Neural progenitor cell (in vitro differentiated cells): Measurements from ENCODE around the gene WDR27. TPM values are rescaled to one million over a fixed set of nuclear protein-coding genes. Genes with fewer than 3 reads are reported as not detected.

Source experiments
- DNase-seq: peaks from one replicate; pipeline ENCODE4 v3.0.0-alpha.2; 2016; ENCODE audit warnings: low spot score
- H2AFZ ChIP-seq: fragments of 200-600 bp; sonication (generic); replicated peaks from 2 replicates; pipeline ENCODE4 v1.6.1; 2016; ENCODE audit warnings: antibody characterized with exemption
- H3F3A ChIP-seq: fragments of 200-600 bp; sonication (generic); 2 replicates; pipeline ENCODE4 v1.6.1; 2016; ENCODE audit warnings: antibody characterized with exemption, low read depth
- H3K27ac ChIP-seq: fragments of 200-600 bp; sonication (generic); 2 replicates; pipeline ENCODE4 v1.5.1; 2016; ENCODE audit warnings: mild to moderate bottlenecking
- H3K27me3 ChIP-seq: fragments of 200-600 bp; sonication (generic); 2 replicates; pipeline ENCODE4 v1.6.1; 2016; ENCODE audit warnings: mild to moderate bottlenecking, moderate library complexity
- H3K36me3 ChIP-seq: fragments of 200-600 bp; sonication (generic); 2 replicates; pipeline ENCODE4 v1.5.1; 2016
- H3K4me1 ChIP-seq: fragments of 200-600 bp; sonication (generic); 2 replicates; pipeline ENCODE4 v1.6.1; 2016; ENCODE audit warnings: mixed run types
- H3K4me2 ChIP-seq: fragments of 200-600 bp; sonication (generic); 2 replicates; pipeline ENCODE4 v1.6.1; 2016
- H3K4me3 ChIP-seq: fragments of 200-600 bp; sonication (generic); 2 replicates; pipeline ENCODE4 v1.5.1; 2016
- H3K79me2 ChIP-seq: fragments of 200-600 bp; sonication (generic); 2 replicates; pipeline ENCODE4 v1.6.1; 2016; ENCODE audit warnings: low read depth
- H3K9ac ChIP-seq: fragments of 200-600 bp; sonication (generic); 2 replicates; pipeline ENCODE4 v1.6.1; 2016
- H3K9me3 ChIP-seq: fragments of 200-600 bp; sonication (generic); 2 replicates; pipeline ENCODE4 v1.5.1; 2016; ENCODE audit warnings: low read depth
- H4K20me1 ChIP-seq: fragments of 200-600 bp; sonication (generic); 2 replicates; pipeline ENCODE4 v1.6.1; 2016; ENCODE audit warnings: low read depth
- H3K27ac Mint-ChIP-seq: 3 replicates; pipeline ENCODE4 v1.8.0; 2021; ENCODE audit warnings: mixed read lengths
- H3K27me3 Mint-ChIP-seq: 2 replicates; pipeline ENCODE4 v1.8.0; 2022; ENCODE audit warnings: low read depth, mild to moderate bottlenecking, inconsistent platforms, moderate library complexity, mixed read lengths; ENCODE audit not compliant: insufficient read depth
- H3K36me3 Mint-ChIP-seq: 3 replicates; pipeline ENCODE4 v1.8.0; 2021; ENCODE audit warnings: mixed read lengths
- H3K4me1 Mint-ChIP-seq: 3 replicates; pipeline ENCODE4 v1.8.0; 2021; ENCODE audit warnings: mixed read lengths
- H3K4me3 Mint-ChIP-seq: 3 replicates; pipeline ENCODE4 v1.8.0; 2021; ENCODE audit warnings: mild to moderate bottlenecking, moderate library complexity, mixed read lengths
- H3K9me3 Mint-ChIP-seq: 3 replicates; pipeline ENCODE4 v1.8.0; 2020; ENCODE audit warnings: mixed read lengths
- CTCF ChIP-seq: fragments of 200-600 bp; sonication (generic); IDR thresholded peaks from 2 replicates; pipeline ENCODE4 v1.5.1; 2017; ENCODE audit warnings: antibody characterized with exemption, mild to moderate bottlenecking
- EZH2 ChIP-seq: fragments of 200-600 bp; sonication (generic); IDR thresholded peaks from 2 replicates; pipeline ENCODE4 v1.6.1; 2017; ENCODE audit warnings: antibody characterized with exemption, mild to moderate bottlenecking, moderate library complexity
- EZH2phosphoT487 ChIP-seq: fragments of 200-600 bp; sonication (generic); IDR thresholded peaks from 2 replicates; pipeline ENCODE4 v1.6.1; 2017; ENCODE audit warnings: antibody characterized with exemption
- total RNA-seq: library from RNA; depleted of rRNA; stranded (reverse); fragments of >200 nt; gene quantifications from 2 replicates; pipeline ENCODE4 v1.2.3, GENCODE V29; 2015; ENCODE audit warnings: low replicate concordance

The WDR27 gene
- total RNA-seq, 1 donor from 2014 or later = 69.0 TPM

- H3K4me1 Mint-ChIP-seq = peaks cover 19% of the 10 kb centered on the region
- DNase-seq = no peak
- H3K9me3 ChIP-seq = no peaks in the 10 kb centered on the region
- H3K27me3 ChIP-seq = no peaks in the 10 kb centered on the region
- no peaks in the 10 kb centered on the region for H3K36me3 ChIP-seq
- TF ChIP-seq EZH2phosphoT487 = no peak
- TF ChIP-seq EZH2 = no peak
- TF ChIP-seq CTCF = no peak
- no peak overlapping the region for H2AFZ ChIP-seq
- no peak overlapping the region for H3K4me2 ChIP-seq
- no peak overlapping the region for H3K4me3 Mint-ChIP-seq
- H3K36me3 Mint-ChIP-seq = peaks cover 28% of the 10 kb centered on the region
- H3K27ac Mint-ChIP-seq = no peak overlapping the region
- no peak overlapping the region for H3K9ac ChIP-seq
- no peaks in the 10 kb centered on the region for H3K4me1 ChIP-seq
- H3K79me2 ChIP-seq = no peaks in the 10 kb centered on the region
- H3K4me3 ChIP-seq = no peak overlapping the region
- H4K20me1 ChIP-seq = no peaks in the 10 kb centered on the region
- H3K27me3 Mint-ChIP-seq = peaks cover 5% of the 10 kb centered on the region
- no peaks in the 10 kb centered on the region for H3K9me3 Mint-ChIP-seq
- H3F3A ChIP-seq = no peaks in the 10 kb centered on the region
- H3K27ac ChIP-seq = no peak overlapping the region
These were observed 48.1 kb downstream of the WDR27 start for GRCh38 chr6:169653691-169654090.

- Mint-ChIP-seq H3K4me1 (peaks cover 19% of the 10 kb centered on the region), H3K9me3 (no peaks in the 10 kb centered on the region), H3K27ac (no peak overlapping the region), H3K27me3 (peaks cover 5% of the 10 kb centered on the region), H3K4me3 (no peak overlapping the region), H3K36me3 (peaks cover 24% of the 10 kb centered on the region)
- Histone ChIP-seq H3K9ac (no peak overlapping the region), H3K27me3 (no peaks in the 10 kb centered on the region), H3K36me3 (no peaks in the 10 kb centered on the region), H3K4me3 (no peak overlapping the region), H3K4me1 (no peaks in the 10 kb centered on the region), H3K4me2 (no peak overlapping the region), H3K79me2 (no peaks in the 10 kb centered on the region), H3F3A (no peaks in the 10 kb centered on the region), H4K20me1 (no peaks in the 10 kb centered on the region), H3K27ac (no peak overlapping the region), H2AFZ (no peak overlapping the region), H3K9me3 (no peaks in the 10 kb centered on the region)
- DNase-seq = no peak
- TF ChIP-seq CTCF (no peak), EZH2phosphoT487 (no peak), EZH2 (no peak)
These were observed 48.9 kb downstream of the WDR27 start for GRCh38 chr6:169652896-169653295.

GRCh38 chr6:169651498-169651897, 50.3 kb downstream of the WDR27 start:
- no peak overlapping the region for H3K4me2 ChIP-seq
- no peaks in the 10 kb centered on the region for H3F3A ChIP-seq
- no peak for DNase-seq
- no peak overlapping the region for H3K9ac ChIP-seq
- H3K79me2 ChIP-seq = no peaks in the 10 kb centered on the region
- no peaks in the 10 kb centered on the region for H3K27me3 ChIP-seq
- no peaks in the 10 kb centered on the region for H3K9me3 ChIP-seq
- Mint-ChIP-seq H3K27me3 (peaks cover 5% of the 10 kb centered on the region), H3K4me3 (no peak overlapping the region), H3K4me1 (peaks cover 12% of the 10 kb centered on the region), H3K36me3 (peaks cover 17% of the 10 kb centered on the region), H3K27ac (peak overlapping the region; percentile 62), H3K9me3 (no peaks in the 10 kb centered on the region)
- no peaks in the 10 kb centered on the region for H3K36me3 ChIP-seq
- no peaks in the 10 kb centered on the region for H3K4me1 ChIP-seq
- no peak overlapping the region for H3K27ac ChIP-seq
- TF ChIP-seq CTCF (no peak), EZH2 (no peak), EZH2phosphoT487 (no peak)
- no peak overlapping the region for H2AFZ ChIP-seq
- H3K4me3 ChIP-seq = no peak overlapping the region
- no peaks in the 10 kb centered on the region for H4K20me1 ChIP-seq

GRCh38 chr6:169650959-169651292, 50.9 kb downstream of the WDR27 start:
- no peak overlapping the region for H2AFZ ChIP-seq
- H3K27me3 Mint-ChIP-seq = peaks cover 5% of the 10 kb centered on the region
- no peaks in the 10 kb centered on the region for H3K4me1 ChIP-seq
- no peaks in the 10 kb centered on the region for H3K27me3 ChIP-seq
- H3K9me3 ChIP-seq = no peaks in the 10 kb centered on the region
- peaks cover 13% of the 10 kb centered on the region for H3K36me3 Mint-ChIP-seq
- H4K20me1 ChIP-seq = no peaks in the 10 kb centered on the region
- TF ChIP-seq CTCF = no peak
- TF ChIP-seq EZH2phosphoT487 = no peak
- no peak for TF ChIP-seq EZH2
- H3K27ac ChIP-seq = no peak overlapping the region
- H3K36me3 ChIP-seq = no peaks in the 10 kb centered on the region
- DNase-seq = no peak
- H3K4me3 Mint-ChIP-seq = no peak overlapping the region
- no peaks in the 10 kb centered on the region for H3F3A ChIP-seq
- H3K27ac Mint-ChIP-seq = no peak overlapping the region
- H3K4me2 ChIP-seq = no peak overlapping the region
- no peaks in the 10 kb centered on the region for H3K79me2 ChIP-seq
- H3K4me3 ChIP-seq = no peak overlapping the region
- peaks cover 7% of the 10 kb centered on the region for H3K4me1 Mint-ChIP-seq
- H3K9ac ChIP-seq = no peak overlapping the region
- H3K9me3 Mint-ChIP-seq = no peaks in the 10 kb centered on the region
